ENCODE measurements around the gene YY1AP1.
"Not testable (repeated sequence)": the region's sequence is repeated elsewhere in the genome, so short reads cannot be mapped to it uniquely, and the experiment has no call there.

YY1AP1 gene

DNA sequence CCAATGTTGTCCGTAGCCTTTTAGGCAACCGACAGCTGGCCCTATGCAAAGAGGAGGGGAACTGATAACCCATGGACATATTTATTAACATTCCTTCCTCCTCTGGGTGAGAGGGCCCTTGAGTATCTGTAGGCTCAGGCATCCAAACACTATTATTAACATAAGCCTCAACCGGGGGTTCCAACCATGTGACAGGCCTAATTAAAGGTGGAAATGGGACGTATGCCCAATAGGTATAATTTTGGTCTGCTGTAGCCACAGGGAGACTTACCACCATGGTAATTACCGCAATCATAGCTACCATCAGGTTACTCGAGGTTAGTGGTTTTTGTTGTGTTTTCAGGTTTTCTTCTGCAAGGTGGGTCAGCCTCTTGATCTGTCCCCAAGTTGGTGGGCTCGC is 5.6 kb upstream of the YY1AP1 start:
- DNase-seq = no peak

DNA sequence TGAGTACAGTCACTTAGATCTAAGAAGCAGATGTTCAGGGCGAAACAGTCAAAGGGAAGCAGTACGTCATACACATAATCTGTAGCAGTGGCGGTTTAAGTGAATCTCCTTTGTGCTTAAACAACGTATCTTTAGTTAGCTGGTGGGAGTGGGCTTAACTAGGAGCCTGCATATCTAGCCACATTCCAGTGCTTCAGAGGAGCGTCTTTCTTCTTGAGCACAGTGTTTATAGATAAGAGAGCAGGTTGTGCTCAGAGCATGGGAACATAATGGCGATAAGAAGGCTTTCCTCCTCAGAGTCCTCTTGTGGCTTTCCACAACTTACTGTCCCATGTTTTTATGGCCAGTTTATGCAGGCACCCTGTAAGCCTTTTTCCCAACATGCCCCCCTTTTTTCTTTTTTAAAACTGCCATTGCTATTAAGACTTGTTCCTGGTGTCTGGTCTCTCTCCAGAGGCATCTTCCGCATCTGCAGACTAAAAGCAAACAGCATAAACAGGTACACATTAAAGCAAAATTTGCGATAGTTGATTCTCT is 3.5 kb upstream of the YY1AP1 start:
- no peak for DNase-seq

- DNase-seq = peak in 1 of 2 experiments; percentile 60
Measured at GRCh38 chr1:155689081-155689607, 570 bp upstream of the YY1AP1 start, which contains the start of gene DAP3. DAP3 (plus strand) TSS chr1:155689091; CDS start chr1:155709780, 20,689 bp downstream.

- peak in 1 of 2 experiments; percentile 23 for DNase-seq
Measured at GRCh38 chr1:155687705-155688323, 760 bp downstream of the YY1AP1 start.

DNA sequence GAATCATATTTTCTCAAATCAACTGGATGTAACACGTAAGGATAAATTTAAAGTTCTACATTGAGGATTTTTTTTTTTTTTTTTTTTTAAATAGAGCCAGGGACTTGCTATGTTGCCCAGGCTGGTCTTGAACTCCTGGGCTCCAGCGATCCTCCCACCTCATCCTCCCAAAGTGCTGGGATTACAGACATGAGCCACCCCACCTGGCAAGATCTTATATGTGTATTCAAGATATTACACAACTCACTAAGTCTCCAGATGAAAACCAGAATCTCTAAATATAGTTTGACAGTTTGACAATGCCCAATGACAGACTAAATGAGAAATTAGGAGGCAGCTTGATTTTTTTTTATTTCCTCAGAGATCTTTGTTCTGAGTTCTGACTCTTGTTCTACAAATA is 6.8 kb downstream of the YY1AP1 start:
- DNase-seq = no peak

GRCh38 chr1:155680531-155680930 is 8.0 kb downstream of the YY1AP1 start:
- no peak for DNase-seq

DNA sequence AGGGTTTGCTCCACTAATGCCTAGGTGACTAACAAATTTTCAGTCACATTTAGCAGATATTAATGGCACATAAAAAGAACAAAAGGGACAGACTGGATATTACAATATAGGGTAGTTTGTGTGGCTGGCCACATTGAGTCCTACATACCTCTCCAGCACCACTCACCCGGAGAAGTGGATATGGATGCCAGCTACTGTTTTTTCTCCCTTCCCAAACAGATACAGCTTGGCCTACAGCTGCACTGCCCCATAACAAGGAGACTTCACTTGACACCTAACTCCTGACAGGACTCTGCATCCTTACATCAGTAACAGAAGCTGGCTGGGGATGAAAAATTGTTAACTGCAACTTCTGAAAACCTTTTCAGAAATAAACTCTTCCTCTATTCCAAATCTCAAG is 9.6 kb downstream of the YY1AP1 start:
- not testable (repeated sequence) for DNase-seq

GRCh38 chr1:155678027-155678426 is 10.5 kb downstream of the YY1AP1 start:
- DNase-seq = no peak

GRCh38 chr1:155673003-155673402 is 15.6 kb downstream of the YY1AP1 start:
- no peak for DNase-seq

GRCh38 chr1:155671750-155672149 is 16.8 kb downstream of the YY1AP1 start:
- DNase-seq = no peak

GRCh38 chr1:155669233-155670162 is 19.1 kb downstream of the YY1AP1 start:
- DNase-seq = no peak

- not testable (repeated sequence) for DNase-seq
Measured at GRCh38 chr1:155661239-155661638, 27.3 kb downstream of the YY1AP1 start.

- DNase-seq = no peak
Measured at GRCh38 chr1:155657463-155657862, 31.1 kb downstream of the YY1AP1 start.

- DNase-seq = no peak
Measured at GRCh38 chr1:155652951-155653350, 35.6 kb downstream of the YY1AP1 start.

GRCh38 chr1:155651861-155652661 is 36.5 kb downstream of the YY1AP1 start:
- no peak for DNase-seq

DNA sequence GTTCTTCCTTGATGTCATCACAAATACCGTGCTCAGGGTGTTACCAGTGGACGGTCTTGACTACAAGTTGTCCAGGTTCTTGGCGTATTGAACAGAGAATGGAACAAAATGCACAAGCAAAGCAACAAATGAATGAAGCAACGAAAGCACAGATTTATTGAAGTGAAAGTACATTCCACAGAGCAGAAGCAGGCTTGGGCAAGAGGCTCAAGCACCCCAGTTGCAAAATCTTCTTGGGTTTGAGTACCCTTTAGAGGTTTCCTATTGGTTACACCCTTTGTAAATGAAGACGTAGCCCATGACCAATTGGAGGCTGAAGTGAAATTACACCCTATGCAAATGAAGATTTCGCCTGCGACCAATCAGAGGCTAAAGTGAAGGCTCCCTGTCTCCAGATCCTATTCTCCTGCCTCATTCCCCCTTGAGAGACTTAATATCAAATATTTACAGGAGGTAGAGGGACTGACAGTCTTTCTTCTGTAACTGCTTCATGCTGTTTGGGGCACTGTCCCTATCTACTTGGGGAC is 38.3 kb downstream of the YY1AP1 start:
- DNase-seq = no peak

- no peak for DNase-seq
Measured at GRCh38 chr1:155649676-155650075, 38.9 kb downstream of the YY1AP1 start.

DNA sequence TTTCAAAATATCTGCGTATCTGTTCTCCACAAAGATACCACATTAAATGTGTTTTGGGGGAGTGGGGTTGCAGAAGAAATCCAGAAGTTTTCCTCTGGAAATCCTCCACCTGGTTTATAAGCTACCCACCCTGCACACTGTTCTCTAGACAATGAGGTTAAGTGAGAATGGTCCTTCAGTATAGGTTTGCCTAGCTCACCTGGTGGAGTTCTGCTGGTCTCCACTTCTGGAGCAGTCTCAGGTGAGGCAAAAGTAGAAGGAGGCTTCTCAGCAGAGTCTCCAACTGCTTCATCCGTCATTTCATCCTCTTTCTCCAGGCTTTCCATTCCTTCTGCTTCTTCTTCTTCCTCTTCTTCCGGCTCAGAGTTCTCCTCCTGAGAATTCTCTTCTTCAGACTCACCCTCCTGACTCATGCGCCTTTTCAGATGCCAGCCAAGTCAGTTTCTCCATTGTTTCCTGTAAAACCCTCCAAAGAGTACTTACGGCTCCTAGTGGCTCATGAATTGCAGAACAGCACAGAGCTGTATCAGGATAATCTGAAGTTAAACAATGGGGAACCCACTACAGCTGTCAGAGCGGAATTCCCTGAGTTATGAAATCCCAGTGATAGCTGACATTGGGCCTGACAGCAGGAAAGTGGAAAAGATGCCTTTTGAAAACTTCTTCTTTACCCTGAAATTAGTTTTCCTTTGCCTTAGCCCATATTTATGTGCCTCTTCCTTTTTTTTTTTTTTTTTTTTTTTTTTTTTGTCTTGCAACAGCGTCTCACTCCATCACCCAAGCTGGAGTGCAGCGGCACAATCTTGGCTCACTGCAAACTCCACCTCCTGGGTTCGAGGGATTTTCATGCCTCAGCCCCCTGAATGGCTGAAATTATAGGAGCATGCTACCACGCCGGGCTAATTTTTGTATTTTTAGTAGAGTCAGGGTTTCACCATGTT is 40.1 kb downstream of the YY1AP1 start:
- DNase-seq = no peak

- no peak for DNase-seq
Measured at GRCh38 chr1:155646307-155646706, 42.3 kb downstream of the YY1AP1 start.

- no peak for DNase-seq
Measured at GRCh38 chr1:155645648-155646047, 42.9 kb downstream of the YY1AP1 start.

DNA sequence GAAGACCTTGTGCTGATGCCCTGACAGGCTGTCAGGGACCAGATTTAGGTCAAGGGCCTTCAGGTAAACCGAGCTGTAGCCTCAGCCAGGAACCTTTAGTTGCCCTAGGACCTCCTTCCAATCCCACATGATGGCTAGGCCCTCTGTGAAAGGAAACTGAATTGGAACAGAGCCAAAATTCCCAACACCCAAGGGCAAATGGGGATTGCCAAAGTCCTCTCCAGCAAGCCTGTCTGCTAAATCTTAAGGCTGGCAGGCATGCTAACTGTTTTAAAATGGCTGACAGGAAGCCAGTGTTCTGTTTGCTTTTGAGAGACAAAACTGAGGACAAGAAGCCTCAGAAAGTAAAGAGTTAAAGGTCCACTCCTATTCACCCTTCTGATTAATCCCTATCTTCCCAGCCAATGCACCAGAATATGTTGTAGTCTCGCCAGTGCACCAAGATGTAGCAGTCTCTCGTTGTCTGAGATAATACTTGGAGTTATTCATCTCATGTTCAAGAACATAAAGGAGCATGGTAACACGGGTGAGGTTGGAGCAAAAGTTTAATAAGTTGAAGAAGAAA is 43.5 kb downstream of the YY1AP1 start:
- DNase-seq = no peak
